Mesendoderm (in vitro differentiated cells): ENCODE data around the gene CAND2.
"Not testable (repeated sequence)": the region's sequence is repeated elsewhere in the genome, so short reads cannot be mapped to it uniquely, and the experiment has no call there.

Experiments used
- DNase-seq: peaks from one replicate; pipeline ENCODE4 v3.0.0; 2013
- H2AK5ac ChIP-seq: 2 replicates; pipeline ENCODE4 v1.6.1; 2013; ENCODE audit warnings: low read length, inconsistent platforms
- H2BK120ac ChIP-seq: 2 replicates; pipeline ENCODE4 v1.6.1; 2013; ENCODE audit warnings: low read depth, mild to moderate bottlenecking, low read length, moderate library complexity, mixed read lengths
- H2BK15ac ChIP-seq: replicated peaks from 2 replicates; pipeline ENCODE4 v1.6.1; 2013; ENCODE audit warnings: low read depth, mild to moderate bottlenecking, moderate library complexity
- H2BK5ac ChIP-seq: 2 replicates; pipeline ENCODE4 v1.6.1; 2013; ENCODE audit warnings: low read length, inconsistent platforms
- H3K18ac ChIP-seq: 2 replicates; pipeline ENCODE4 v1.6.1; 2013; ENCODE audit warnings: mild to moderate bottlenecking, low read length, mixed read lengths
- H3K23ac ChIP-seq: one replicate; pipeline ENCODE4 v1.6.1; 2013; ENCODE audit warnings: low read length
- H3K27ac ChIP-seq: 2 replicates; pipeline ENCODE4 v1.5.1; 2013; ENCODE audit warnings: low read depth, mild to moderate bottlenecking, inconsistent platforms, low read length, moderate library complexity
- H3K27me3 ChIP-seq: 2 replicates; pipeline ENCODE4 v1.6.1; 2013; ENCODE audit warnings: low read length, control low read depth, mild to moderate bottlenecking, inconsistent platforms; ENCODE audit not compliant: insufficient read depth, poor library complexity
- H3K36me3 ChIP-seq: 2 replicates; pipeline ENCODE4 v1.6.1; 2013; ENCODE audit warnings: low read length, inconsistent platforms; ENCODE audit not compliant: control insufficient read depth, insufficient read depth
- H3K4ac ChIP-seq: one replicate; pipeline ENCODE4 v1.6.1; 2013; ENCODE audit warnings: low read depth, mild to moderate bottlenecking, low read length, moderate library complexity
- H3K4me1 ChIP-seq: 2 replicates; pipeline ENCODE4 v1.6.1; 2013; ENCODE audit warnings: low read depth, low read length, inconsistent platforms; ENCODE audit not compliant: control insufficient read depth
- H3K4me2 ChIP-seq: 2 replicates; pipeline ENCODE4 v1.6.1; 2013; ENCODE audit warnings: low read length
- H3K4me3 ChIP-seq: 2 replicates; pipeline ENCODE4 v1.5.1; 2013; ENCODE audit warnings: mild to moderate bottlenecking, low read length
- H3K56ac ChIP-seq: one replicate; pipeline ENCODE4 v1.6.1; 2013; ENCODE audit warnings: low read length
- H3K79me1 ChIP-seq: 2 replicates; pipeline ENCODE4 v1.6.1; 2013; ENCODE audit warnings: low read length, inconsistent platforms
- H3K79me2 ChIP-seq: 2 replicates; pipeline ENCODE4 v1.6.1; 2013; ENCODE audit warnings: mild to moderate bottlenecking, low read length; ENCODE audit not compliant: control insufficient read depth, insufficient read depth
- H3K9ac ChIP-seq: 2 replicates; pipeline ENCODE4 v1.6.1; 2013; ENCODE audit warnings: low read length, inconsistent platforms
- H4K5ac ChIP-seq: one replicate; pipeline ENCODE4 v1.6.1; 2013; ENCODE audit warnings: low read length
- H4K8ac ChIP-seq: one replicate; pipeline ENCODE4 v1.6.1; 2013; ENCODE audit warnings: low read depth, mild to moderate bottlenecking, control low read depth, low read length, moderate library complexity
- WGBS: extraction: QIAGEN DNeasy Blood & Tissue Kit; methylation state at CpG from one replicate; pipeline ENCODE4 v1.1.7; 2013; ENCODE audit warnings: low lambda C conversion rate, missing lambda C conversion rate; ENCODE audit not compliant: insufficient coverage; ENCODE audit errors: extremely low coverage; 5-methylcytosine and 5-hydroxymethylcytosine counted together

Gene CAND2

GRCh38 chr3:12852201-12852600 lies 55.7 kb downstream of the CAND2 start:
- H2BK15ac ChIP-seq, result no peak overlapping the region
- no peak overlapping the region for H2AK5ac ChIP-seq
- no peak overlapping the region for H3K4me2 ChIP-seq
- H3K4ac ChIP-seq, result no peak overlapping the region
- no peak overlapping the region for H3K18ac ChIP-seq
- no peak overlapping the region for H3K9ac ChIP-seq
- no peaks in the 10 kb centered on the region for H3K79me1 ChIP-seq
- H3K4me3 ChIP-seq, result no peak overlapping the region
- H3K36me3 ChIP-seq, result no peaks in the 10 kb centered on the region
- H3K4me1 ChIP-seq, result no peaks in the 10 kb centered on the region
- H3K27ac ChIP-seq, result no peak overlapping the region
- no peaks in the 10 kb centered on the region for H3K79me2 ChIP-seq
- H3K56ac ChIP-seq, result no peak overlapping the region
- H3K23ac ChIP-seq, result no peak overlapping the region
- H4K8ac ChIP-seq, result no peak overlapping the region
- no peaks in the 10 kb centered on the region for H3K27me3 ChIP-seq
- no peak overlapping the region for H2BK120ac ChIP-seq
- no CpG with 5 or more reads among the region's 3 CpGs for WGBS
- no peak overlapping the region for H2BK5ac ChIP-seq
- DNase-seq, result no peak
- no peak overlapping the region for H4K5ac ChIP-seq

GRCh38 chr3:12853847-12854246 lies 57.4 kb downstream of the CAND2 start:
- not testable (repeated sequence) for H4K8ac ChIP-seq, H3K18ac ChIP-seq, H4K5ac ChIP-seq, H2AK5ac ChIP-seq, H2BK5ac ChIP-seq, H3K4ac ChIP-seq, DNase-seq, H2BK120ac ChIP-seq, H3K23ac ChIP-seq, H3K4me1 ChIP-seq, H3K9ac ChIP-seq, H3K27ac ChIP-seq, H3K79me2 ChIP-seq, H3K36me3 ChIP-seq, H3K79me1 ChIP-seq, H3K4me2 ChIP-seq, H3K27me3 ChIP-seq, H3K4me3 ChIP-seq, H3K56ac ChIP-seq, H2BK15ac ChIP-seq
- no CpG with 5 or more reads among the region's 2 CpGs for WGBS

DNA sequence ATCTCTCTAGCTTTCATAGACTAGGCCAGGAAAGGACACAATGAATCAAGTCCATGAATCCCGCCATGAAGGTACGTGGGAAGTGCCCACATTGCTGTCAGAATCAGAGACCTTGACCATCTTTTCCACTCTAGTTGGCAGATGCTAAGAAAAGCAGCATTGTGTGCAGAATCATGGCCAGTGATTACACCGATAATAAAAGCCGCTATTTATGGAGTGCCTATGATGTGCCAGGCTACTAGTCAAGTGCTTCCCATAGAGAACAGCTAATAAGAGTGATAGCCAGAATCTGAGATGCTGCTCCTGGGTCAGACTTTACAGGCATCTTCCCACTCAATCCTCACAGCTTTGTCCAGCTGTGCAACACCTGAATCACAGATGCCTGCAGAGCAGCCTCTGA lies 58.1 kb downstream of the CAND2 start:
- Histone ChIP-seq H3K4me3 (no peak overlapping the region), H3K4ac (no peak overlapping the region), H3K18ac (no peak overlapping the region), H2AK5ac (no peak overlapping the region), H2BK5ac (no peak overlapping the region), H4K8ac (no peak overlapping the region), H3K4me2 (no peak overlapping the region), H3K27me3 (no peaks in the 10 kb centered on the region), H3K79me2 (no peaks in the 10 kb centered on the region), H4K5ac (no peak overlapping the region), H3K4me1 (no peaks in the 10 kb centered on the region), H3K9ac (no peak overlapping the region), H3K79me1 (no peaks in the 10 kb centered on the region), H3K23ac (no peak overlapping the region), H2BK120ac (no peak overlapping the region), H3K36me3 (no peaks in the 10 kb centered on the region), H3K56ac (no peak overlapping the region), H2BK15ac (no peak overlapping the region), H3K27ac (no peak overlapping the region)
- DNase-seq, result no peak
- no CpG with 5 or more reads among the region's 4 CpGs for WGBS

GRCh38 chr3:12856626-12857025 lies 60.1 kb downstream of the CAND2 start:
- Histone ChIP-seq H3K18ac (no peak overlapping the region), H3K56ac (no peak overlapping the region), H3K79me2 (no peaks in the 10 kb centered on the region), H3K27ac (no peak overlapping the region), H3K9ac (no peak overlapping the region), H3K23ac (no peak overlapping the region), H3K27me3 (no peaks in the 10 kb centered on the region), H3K4me3 (no peak overlapping the region), H3K36me3 (no peaks in the 10 kb centered on the region), H4K8ac (no peak overlapping the region), H2BK15ac (no peak overlapping the region), H2AK5ac (no peak overlapping the region), H3K4ac (no peak overlapping the region), H3K4me2 (no peak overlapping the region), H3K4me1 (no peaks in the 10 kb centered on the region), H2BK120ac (no peak overlapping the region), H4K5ac (no peak overlapping the region), H2BK5ac (no peak overlapping the region), H3K79me1 (no peaks in the 10 kb centered on the region)
- DNase-seq, result no peak
- WGBS, result no CpG with 5 or more reads among the region's 5 CpGs

- Histone ChIP-seq H3K4me1 (no peaks in the 10 kb centered on the region), H2AK5ac (no peak overlapping the region), H2BK5ac (no peak overlapping the region), H2BK120ac (no peak overlapping the region), H3K27ac (no peak overlapping the region), H2BK15ac (no peak overlapping the region), H3K23ac (no peak overlapping the region), H3K18ac (no peak overlapping the region), H3K56ac (no peak overlapping the region), H4K8ac (no peak overlapping the region), H3K79me1 (no peaks in the 10 kb centered on the region), H3K79me2 (no peaks in the 10 kb centered on the region), H3K9ac (no peak overlapping the region), H3K4me3 (no peak overlapping the region), H3K4ac (no peak overlapping the region), H3K27me3 (no peaks in the 10 kb centered on the region), H4K5ac (no peak overlapping the region), H3K36me3 (no peaks in the 10 kb centered on the region), H3K4me2 (no peak overlapping the region)
- WGBS, result no CpG with 5 or more reads among the region's 7 CpGs
- DNase-seq, result no peak
These were observed 63.4 kb downstream of the CAND2 start for GRCh38 chr3:12859840-12860239.

DNA sequence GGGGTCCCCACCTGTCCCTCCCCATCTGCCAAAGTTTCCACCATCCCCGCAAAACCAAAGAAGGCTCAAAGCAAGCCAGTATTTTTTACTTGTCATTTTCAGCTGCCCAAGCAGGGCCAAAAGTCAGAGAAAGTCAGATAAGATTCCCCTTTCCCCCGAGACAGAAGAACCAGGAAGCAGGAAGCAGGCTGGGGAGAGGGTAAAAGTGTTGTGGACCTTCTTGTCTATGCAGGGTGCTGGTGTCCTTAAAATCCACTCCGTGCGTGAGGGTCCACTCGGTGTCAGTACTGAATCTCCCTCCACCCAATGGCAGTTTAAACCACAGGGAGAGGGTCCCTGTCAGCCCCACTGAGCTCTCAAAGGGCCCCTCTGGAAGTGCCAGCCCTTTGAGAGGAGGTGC lies 65.1 kb downstream of the CAND2 start:
- H3K9ac ChIP-seq, result no peak overlapping the region
- H2BK5ac ChIP-seq, result no peak overlapping the region
- no peak overlapping the region for H3K27ac ChIP-seq
- no peak for DNase-seq
- H3K56ac ChIP-seq, result no peak overlapping the region
- H3K79me1 ChIP-seq, result no peaks in the 10 kb centered on the region
- no peaks in the 10 kb centered on the region for H3K36me3 ChIP-seq
- no peak overlapping the region for H2AK5ac ChIP-seq
- no peak overlapping the region for H4K5ac ChIP-seq
- no peak overlapping the region for H3K23ac ChIP-seq
- no peaks in the 10 kb centered on the region for H3K27me3 ChIP-seq
- no peak overlapping the region for H3K18ac ChIP-seq
- H2BK120ac ChIP-seq, result no peak overlapping the region
- no peak overlapping the region for H4K8ac ChIP-seq
- no peak overlapping the region for H2BK15ac ChIP-seq
- H3K4me2 ChIP-seq, result no peak overlapping the region
- H3K4me1 ChIP-seq, result no peaks in the 10 kb centered on the region
- WGBS, result no CpG with 5 or more reads among the region's 5 CpGs
- no peak overlapping the region for H3K4ac ChIP-seq
- no peak overlapping the region for H3K4me3 ChIP-seq
- H3K79me2 ChIP-seq, result no peaks in the 10 kb centered on the region
